Natural killer cell treated with Interleukin-12 subunit alpha and Interleukin-12 subunit beta and Interleukin-15 and Interleukin-18, amount 100 ng/mL, for 72 hours (primary cell): ENCODE data around the gene MAP1LC3C. TPM values are rescaled to one million over a fixed set of nuclear protein-coding genes. Genes with fewer than 3 reads are reported as not detected.
A peak's percentile ranks its signal among the peaks of the same experiment; 100 is the strongest.

Source experiments
- ATAC-seq, 2 donors: fragments of 150-1000 bp; cut with Tn5 transposase in 1 of 2; sonication (Bioruptor Pico), chemical (Tn5 transposase) in 1 of 2; 2 replicates each; pipeline ENCODE4 v1.10.0; 2021
- DNase-seq: peaks from one replicate; pipeline ENCODE4 v3.0.0; 2022; ENCODE audit warnings: low spot score
- H3K27ac Mint-ChIP-seq, 2 donors: 1 replicate in 1 of 2; 2 replicates in 1 of 2; pipeline ENCODE4 v1.8.0; 2022; ENCODE audit warnings: mixed read lengths in 2 of 2, mild to moderate bottlenecking in 1 of 2, moderate library complexity in 1 of 2
- H3K27me3 Mint-ChIP-seq, 2 donors: 1 replicate in 1 of 2; 2 replicates in 1 of 2; pipeline ENCODE4 v1.8.0; 2022; ENCODE audit warnings: mixed read lengths in 2 of 2
- H3K36me3 Mint-ChIP-seq: one replicate; pipeline ENCODE4 v1.8.0; 2022; ENCODE audit warnings: mixed read lengths
- H3K4me1 Mint-ChIP-seq, 2 donors: 1 replicate in 1 of 2; 2 replicates in 1 of 2; pipeline ENCODE4 v1.8.0; 2022; ENCODE audit warnings: low read depth in 2 of 2, mixed read lengths in 2 of 2, mild to moderate bottlenecking in 1 of 2
- H3K4me3 Mint-ChIP-seq: one replicate; pipeline ENCODE4 v1.8.0; 2022; ENCODE audit warnings: mixed read lengths
- H3K9me3 Mint-ChIP-seq: 2 replicates; pipeline ENCODE4 v1.8.0; 2022; ENCODE audit warnings: mixed read lengths
- total RNA-seq, 2 donors: library from RNA; stranded (reverse); gene quantifications; one replicate each; pipeline ENCODE4 v1.2.3, GENCODE V29; 2022

The MAP1LC3C gene
- not detected for total RNA-seq

DNA sequence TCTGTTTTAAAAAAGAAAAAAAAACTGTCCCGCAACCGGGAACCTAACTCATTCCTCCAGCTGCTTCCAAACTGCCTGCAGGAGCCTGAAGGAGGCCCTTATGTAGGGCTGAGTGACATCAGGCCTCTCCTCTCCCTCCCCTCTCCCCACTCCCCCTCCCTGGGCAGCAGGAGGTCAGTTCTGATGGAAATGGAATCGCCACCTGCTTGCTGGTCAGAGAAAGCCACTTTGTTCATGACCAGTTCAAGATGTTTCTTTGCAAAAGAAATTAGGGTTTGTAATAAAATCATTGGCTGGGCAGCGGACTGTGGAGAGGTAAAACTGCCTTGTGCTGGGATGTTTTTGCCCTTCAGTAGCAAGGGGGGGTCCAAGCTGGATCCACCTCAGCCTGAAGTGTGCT is at the start of gene MAP1LC3C:
TSS of gene MAP1LC3C (minus strand) at position 73 of the 400 bp plus-strand sequence. CDS start 90 bp downstream, outside the sequence.
- peak within 1 kb of the TSS in 1 of 2 donors; percentile 50 for H3K27ac Mint-ChIP-seq
- H3K4me1 Mint-ChIP-seq = peaks cover 0 to 6% of the 10 kb centered on the region in 2 donors
- H3K36me3 Mint-ChIP-seq = no peaks in the 10 kb centered on the region
- ATAC-seq (no peak), DNase-seq (no peak)
- H3K4me3 Mint-ChIP-seq = peak within 1 kb of the TSS; percentile 58
- H3K9me3 Mint-ChIP-seq = no peaks in the 10 kb centered on the region
- H3K27me3 Mint-ChIP-seq = peaks cover 0 to 6% of the 10 kb centered on the region in 2 donors

GRCh38 chr1:242043165-242043564 is 44.3 kb upstream of the MAP1LC3C start:
- Mint-ChIP-seq H3K36me3 (no peaks in the 10 kb centered on the region), H3K9me3 (no peaks in the 10 kb centered on the region), H3K27ac (no peak overlapping the region), H3K4me3 (no peak overlapping the region), H3K4me1 (no peaks in the 10 kb centered on the region), H3K27me3 (no peaks in the 10 kb centered on the region)
- DNase-seq (no peak), ATAC-seq (no peak)

GRCh38 chr1:242034392-242034791 is 35.5 kb upstream of the MAP1LC3C start:
- no peak overlapping the region for H3K27ac Mint-ChIP-seq
- no peaks in the 10 kb centered on the region for H3K4me1 Mint-ChIP-seq
- peaks cover 0 to 6% of the 10 kb centered on the region in 2 donors for H3K27me3 Mint-ChIP-seq

GRCh38 chr1:242033447-242033846 is 34.5 kb upstream of the MAP1LC3C start:
- Mint-ChIP-seq H3K4me1 (no peaks in the 10 kb centered on the region), H3K9me3 (no peaks in the 10 kb centered on the region), H3K27me3 (peaks cover 0 to 6% of the 10 kb centered on the region in 2 donors), H3K4me3 (no peak overlapping the region), H3K36me3 (no peaks in the 10 kb centered on the region), H3K27ac (no peak overlapping the region)
- DNase-seq = no peak
- ATAC-seq = no peak

More at GRCh38 chr1:242034392-242034791, 35.5 kb upstream of the MAP1LC3C start:
- Mint-ChIP-seq H3K4me3 (no peak overlapping the region), H3K9me3 (no peaks in the 10 kb centered on the region), H3K36me3 (no peaks in the 10 kb centered on the region)
- ATAC-seq (no peak), DNase-seq (no peak)

DNA sequence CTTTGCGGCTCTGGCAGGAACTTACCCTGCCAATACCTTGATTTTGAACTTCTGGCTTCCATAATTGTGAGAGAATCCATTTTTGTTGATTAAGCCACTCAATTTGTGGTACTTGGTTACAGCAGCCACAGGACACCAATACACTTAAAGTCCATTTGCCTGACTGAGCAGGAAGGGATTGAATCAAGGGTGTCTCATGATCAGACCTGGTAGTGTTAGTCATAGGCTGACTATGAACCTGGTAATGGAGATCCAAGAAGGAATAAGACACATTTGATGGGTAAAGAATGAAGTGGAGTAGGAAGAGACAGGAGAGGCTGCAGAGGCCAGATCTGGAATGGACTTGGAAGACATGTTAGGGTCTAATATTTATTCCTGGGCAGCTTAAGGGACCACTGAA is 31.2 kb upstream of the MAP1LC3C start:
- ATAC-seq (no peak), DNase-seq (no peak)
- Mint-ChIP-seq H3K4me1 (no peaks in the 10 kb centered on the region), H3K4me3 (no peak overlapping the region), H3K27me3 (peaks cover 0 to 6% of the 10 kb centered on the region in 2 donors), H3K36me3 (no peaks in the 10 kb centered on the region), H3K27ac (no peak overlapping the region), H3K9me3 (no peaks in the 10 kb centered on the region)

GRCh38 chr1:242025681-242026080 is 26.8 kb upstream of the MAP1LC3C start:
- Mint-ChIP-seq H3K27me3 (peaks cover 0 to 3% of the 10 kb centered on the region in 2 donors), H3K4me1 (no peaks in the 10 kb centered on the region), H3K4me3 (no peak overlapping the region), H3K27ac (no peak overlapping the region), H3K9me3 (no peaks in the 10 kb centered on the region), H3K36me3 (no peaks in the 10 kb centered on the region)
- no peak for ATAC-seq
- no peak for DNase-seq

GRCh38 chr1:242023805-242024204 is 24.9 kb upstream of the MAP1LC3C start:
- DNase-seq = no peak
- Mint-ChIP-seq H3K36me3 (no peaks in the 10 kb centered on the region), H3K4me3 (no peak overlapping the region), H3K27ac (no peak overlapping the region), H3K27me3 (peaks cover 0 to 3% of the 10 kb centered on the region in 2 donors), H3K4me1 (no peaks in the 10 kb centered on the region), H3K9me3 (no peaks in the 10 kb centered on the region)
- ATAC-seq = no peak

GRCh38 chr1:242019018-242019417 is 20.1 kb upstream of the MAP1LC3C start:
- Mint-ChIP-seq H3K9me3 (no peaks in the 10 kb centered on the region), H3K27me3 (peaks cover 4 to 7% of the 10 kb centered on the region in 2 donors), H3K4me1 (no peaks in the 10 kb centered on the region), H3K36me3 (no peaks in the 10 kb centered on the region), H3K4me3 (no peak overlapping the region), H3K27ac (no peak overlapping the region)
- DNase-seq (no peak), ATAC-seq (no peak)

DNA sequence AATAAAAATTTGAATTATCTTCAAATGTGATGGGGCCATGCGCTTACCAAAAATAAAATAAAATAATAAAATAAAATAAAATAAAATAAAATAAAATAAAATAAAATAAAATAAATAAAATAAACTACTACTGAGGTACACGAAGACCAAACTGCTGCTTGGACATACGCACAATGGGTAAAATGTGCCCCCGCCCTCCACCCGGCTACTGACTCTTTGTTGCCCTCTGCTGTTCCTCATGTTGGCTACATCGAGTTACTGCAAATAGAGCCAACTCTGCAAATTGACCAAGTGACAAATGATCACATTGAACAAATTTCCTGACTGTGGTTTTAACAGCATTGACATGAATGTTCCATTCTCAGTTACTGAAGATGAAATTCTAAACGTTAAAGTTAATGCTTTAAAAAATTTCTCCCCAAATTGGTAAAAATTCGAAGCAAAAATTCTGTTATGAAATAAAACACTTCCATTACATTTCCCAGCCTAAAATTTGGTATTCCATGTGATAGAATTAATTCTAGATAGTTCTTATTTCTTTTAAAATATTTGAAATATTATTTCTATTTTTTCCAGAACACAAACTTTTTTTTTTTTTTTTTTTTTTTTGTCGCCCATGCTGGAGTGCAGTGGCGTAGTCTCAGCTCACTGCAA is 18.8 kb upstream of the MAP1LC3C start:
- no peak for DNase-seq
- Mint-ChIP-seq H3K4me1 (no peaks in the 10 kb centered on the region), H3K27me3 (peaks cover 4 to 7% of the 10 kb centered on the region in 2 donors), H3K36me3 (no peaks in the 10 kb centered on the region), H3K4me3 (no peak overlapping the region), H3K27ac (no peak overlapping the region), H3K9me3 (no peaks in the 10 kb centered on the region)
- ATAC-seq = no peak

DNA sequence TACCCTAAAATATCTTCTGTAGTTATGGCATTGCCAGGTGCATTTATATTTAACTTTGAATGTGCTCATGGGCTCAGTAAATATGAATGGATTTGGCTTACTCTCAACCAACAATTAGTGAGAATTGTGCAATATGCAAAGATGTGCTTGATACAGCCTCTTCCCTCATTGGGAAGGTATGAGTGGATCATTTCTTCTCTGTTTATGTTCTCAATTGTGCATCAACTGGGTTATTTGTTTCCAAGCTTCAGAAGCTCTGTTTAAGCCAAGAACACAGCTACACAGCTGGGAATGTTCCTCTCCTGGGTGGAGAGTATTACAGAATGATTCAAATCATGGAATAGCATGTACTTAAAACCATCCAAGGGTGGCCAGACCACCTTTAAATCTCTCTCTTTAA is 17.6 kb upstream of the MAP1LC3C start:
- H3K4me1 Mint-ChIP-seq = no peaks in the 10 kb centered on the region
- DNase-seq = no peak
- no peak for ATAC-seq
- no peak overlapping the region for H3K4me3 Mint-ChIP-seq
- no peaks in the 10 kb centered on the region for H3K36me3 Mint-ChIP-seq
- H3K27me3 Mint-ChIP-seq = peaks cover 4 to 7% of the 10 kb centered on the region in 2 donors
- H3K27ac Mint-ChIP-seq = no peak overlapping the region
- no peaks in the 10 kb centered on the region for H3K9me3 Mint-ChIP-seq

DNA sequence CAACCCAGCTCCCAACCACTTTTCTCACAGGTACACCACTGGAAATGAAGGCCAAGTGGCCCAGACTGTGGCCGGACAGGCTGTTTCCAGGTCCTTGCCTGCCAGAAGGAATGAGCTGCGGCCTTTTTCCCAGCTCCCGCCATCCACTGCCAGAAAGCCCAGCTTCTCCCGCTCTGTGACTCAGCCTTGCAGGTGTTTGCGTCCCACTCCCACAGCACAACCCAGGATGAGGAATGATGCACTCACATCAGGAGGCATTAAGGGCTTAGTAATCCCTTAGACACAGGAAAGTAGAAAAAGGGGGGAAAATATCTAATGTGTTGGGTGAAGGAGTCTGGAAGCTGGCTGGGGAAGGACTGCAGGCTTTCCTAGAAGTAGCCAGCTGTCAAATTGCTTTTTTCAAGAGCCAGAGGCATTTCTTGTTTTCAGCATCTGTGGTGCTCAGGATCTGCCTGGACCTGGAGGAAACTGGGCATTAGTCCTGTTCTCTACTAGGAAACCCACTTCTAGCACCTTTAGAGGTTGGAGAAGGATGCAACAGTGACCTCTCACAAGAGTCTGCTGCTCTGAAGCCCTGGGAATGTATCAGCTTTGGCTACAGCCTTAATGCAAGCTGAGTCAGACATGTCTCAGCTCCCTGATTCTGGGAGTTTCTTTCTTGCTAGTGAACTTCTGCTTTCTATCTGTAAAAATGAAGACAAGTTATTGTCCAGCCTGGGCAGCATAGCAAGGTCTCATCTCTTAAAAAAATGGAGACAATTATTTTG is 13.2 kb upstream of the MAP1LC3C start:
- H3K4me1 Mint-ChIP-seq = no peaks in the 10 kb centered on the region
- no peak for DNase-seq
- no peak overlapping the region for H3K27ac Mint-ChIP-seq
- H3K27me3 Mint-ChIP-seq = peaks cover 6 to 14% of the 10 kb centered on the region in 2 donors
- H3K36me3 Mint-ChIP-seq = no peaks in the 10 kb centered on the region
- no peaks in the 10 kb centered on the region for H3K9me3 Mint-ChIP-seq
- no peak overlapping the region for H3K4me3 Mint-ChIP-seq
- no peak for ATAC-seq

- ATAC-seq (no peak), DNase-seq (no peak)
- no peaks in the 10 kb centered on the region for H3K36me3 Mint-ChIP-seq
- H3K4me1 Mint-ChIP-seq = no peaks in the 10 kb centered on the region
- peaks cover 5 to 7% of the 10 kb centered on the region in 2 donors for H3K27me3 Mint-ChIP-seq
- no peak overlapping the region for H3K4me3 Mint-ChIP-seq
- no peak overlapping the region for H3K27ac Mint-ChIP-seq
- H3K9me3 Mint-ChIP-seq = no peaks in the 10 kb centered on the region
Measured at GRCh38 chr1:242008826-242009495, 10.1 kb upstream of the MAP1LC3C start.

- no peaks in the 10 kb centered on the region for H3K36me3 Mint-ChIP-seq
- no peak overlapping the region for H3K27ac Mint-ChIP-seq
- DNase-seq (no peak), ATAC-seq (no peak)
- no peak overlapping the region for H3K4me3 Mint-ChIP-seq
- peaks cover 7% of the 10 kb centered on the region in 2 donors for H3K27me3 Mint-ChIP-seq
- H3K9me3 Mint-ChIP-seq = no peaks in the 10 kb centered on the region
- H3K4me1 Mint-ChIP-seq = no peaks in the 10 kb centered on the region
Measured at GRCh38 chr1:242006976-242007375, 8.1 kb upstream of the MAP1LC3C start.
